HUES6 (cell line): ENCODE data around the gene DLX3.

ENCODE experiments used
- H3K27ac ChIP-seq: 2 replicates; pipeline ENCODE4 v1.7.0; 2013; ENCODE audit warnings: low read depth, mild to moderate bottlenecking, low read length, inconsistent platforms
- H3K27me3 ChIP-seq: 2 replicates; pipeline ENCODE4 v1.6.1; 2013; ENCODE audit warnings: low read length; ENCODE audit not compliant: control insufficient read depth, insufficient read depth
- H3K36me3 ChIP-seq: 2 replicates; pipeline ENCODE4 v1.6.1; 2013; ENCODE audit warnings: low read length; ENCODE audit not compliant: control insufficient read depth, insufficient read depth
- H3K4me1 ChIP-seq: 2 replicates; pipeline ENCODE4 v1.6.1; 2013; ENCODE audit warnings: low read length; ENCODE audit not compliant: control insufficient read depth, insufficient read depth
- H3K4me3 ChIP-seq: 2 replicates; pipeline ENCODE4 v1.5.1; 2013; ENCODE audit warnings: low read depth, low read length
- H3K9ac ChIP-seq: one replicate; pipeline ENCODE4 v1.6.1; 2013; ENCODE audit warnings: mild to moderate bottlenecking, low read length
- H3K9me3 ChIP-seq: 2 replicates; pipeline ENCODE4 v1.6.1; 2013; ENCODE audit warnings: low read depth, low read length; ENCODE audit not compliant: control insufficient read depth, insufficient read depth

DLX3 gene

DNA sequence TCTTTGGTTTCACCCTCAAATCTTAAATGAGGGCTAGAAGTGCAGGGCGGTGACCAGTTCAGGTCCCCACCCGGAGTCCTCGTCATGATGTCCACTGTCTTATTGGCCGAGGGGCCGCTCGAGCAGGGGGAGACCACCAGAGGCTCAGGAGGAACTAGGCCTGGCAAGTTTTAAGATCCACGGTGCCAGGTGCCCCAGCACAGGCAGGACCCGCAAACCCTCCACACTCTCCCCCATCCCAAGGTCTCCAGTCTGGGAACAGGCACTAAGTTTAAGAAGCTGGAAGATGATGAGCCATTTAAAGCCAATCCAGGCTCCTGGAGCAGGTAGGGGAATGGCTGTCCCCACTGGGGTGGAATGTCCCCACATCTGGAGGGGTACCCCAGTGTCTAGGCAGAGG, 4.1 kb downstream of the DLX3 start:
- no peaks in the 10 kb centered on the region for H3K9me3 ChIP-seq
- peaks cover 34% of the 10 kb centered on the region for H3K4me1 ChIP-seq
- no peak overlapping the region for H3K4me3 ChIP-seq
- no peak overlapping the region for H3K27ac ChIP-seq
- peaks cover 100% of the 10 kb centered on the region for H3K27me3 ChIP-seq
- no peaks in the 10 kb centered on the region for H3K36me3 ChIP-seq
- H3K9ac ChIP-seq = no peak overlapping the region

DNA sequence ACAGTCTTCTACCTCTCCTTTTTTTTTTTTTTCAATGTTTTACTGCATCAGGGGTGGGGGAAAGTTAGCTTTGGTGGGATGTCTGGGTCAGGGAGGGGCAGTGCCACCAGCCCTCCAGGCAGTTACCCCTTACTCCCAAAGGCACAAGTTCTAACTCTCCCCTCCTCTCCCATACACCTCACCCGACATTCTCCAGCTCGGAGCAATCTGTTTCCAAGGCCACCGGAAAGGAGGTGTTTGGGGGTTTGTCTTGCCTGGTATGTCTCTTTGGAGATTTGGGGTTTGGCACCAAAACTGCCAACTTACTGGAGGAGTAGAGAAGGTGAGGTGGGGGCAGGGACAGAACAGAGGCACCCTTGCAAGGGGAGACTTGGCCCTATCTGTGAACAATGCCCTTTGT, 4.7 kb downstream of the DLX3 start:
- Histone ChIP-seq H3K4me3 (no peak overlapping the region), H3K9ac (no peak overlapping the region), H3K9me3 (no peaks in the 10 kb centered on the region), H3K4me1 (peaks cover 32% of the 10 kb centered on the region), H3K27me3 (peaks cover 100% of the 10 kb centered on the region), H3K36me3 (no peaks in the 10 kb centered on the region), H3K27ac (no peak overlapping the region)

DNA sequence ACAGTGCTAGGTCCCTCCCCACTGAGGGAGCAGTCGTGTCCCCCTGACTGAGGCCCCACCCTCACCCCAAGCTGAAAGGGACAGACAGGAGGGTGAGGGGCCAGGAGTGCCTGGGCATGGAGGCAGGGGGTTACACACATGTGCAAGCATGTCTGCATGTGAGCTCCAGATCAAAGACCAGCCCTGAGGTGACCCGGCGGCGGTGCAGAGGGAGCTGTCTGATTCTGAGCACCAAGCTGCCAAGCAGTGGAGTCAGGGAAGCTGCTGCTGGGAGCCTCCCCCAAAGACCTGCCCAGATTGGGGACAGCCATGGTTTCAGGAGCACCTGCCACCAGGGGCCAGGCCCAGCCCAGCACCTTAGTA, 5.5 kb downstream of the DLX3 start:
- no peak overlapping the region for H3K27ac ChIP-seq
- H3K4me1 ChIP-seq = peaks cover 27% of the 10 kb centered on the region
- H3K4me3 ChIP-seq = no peak overlapping the region
- H3K9me3 ChIP-seq = no peaks in the 10 kb centered on the region
- no peaks in the 10 kb centered on the region for H3K36me3 ChIP-seq
- H3K27me3 ChIP-seq = peaks cover 97% of the 10 kb centered on the region
- H3K9ac ChIP-seq = no peak overlapping the region

DNA sequence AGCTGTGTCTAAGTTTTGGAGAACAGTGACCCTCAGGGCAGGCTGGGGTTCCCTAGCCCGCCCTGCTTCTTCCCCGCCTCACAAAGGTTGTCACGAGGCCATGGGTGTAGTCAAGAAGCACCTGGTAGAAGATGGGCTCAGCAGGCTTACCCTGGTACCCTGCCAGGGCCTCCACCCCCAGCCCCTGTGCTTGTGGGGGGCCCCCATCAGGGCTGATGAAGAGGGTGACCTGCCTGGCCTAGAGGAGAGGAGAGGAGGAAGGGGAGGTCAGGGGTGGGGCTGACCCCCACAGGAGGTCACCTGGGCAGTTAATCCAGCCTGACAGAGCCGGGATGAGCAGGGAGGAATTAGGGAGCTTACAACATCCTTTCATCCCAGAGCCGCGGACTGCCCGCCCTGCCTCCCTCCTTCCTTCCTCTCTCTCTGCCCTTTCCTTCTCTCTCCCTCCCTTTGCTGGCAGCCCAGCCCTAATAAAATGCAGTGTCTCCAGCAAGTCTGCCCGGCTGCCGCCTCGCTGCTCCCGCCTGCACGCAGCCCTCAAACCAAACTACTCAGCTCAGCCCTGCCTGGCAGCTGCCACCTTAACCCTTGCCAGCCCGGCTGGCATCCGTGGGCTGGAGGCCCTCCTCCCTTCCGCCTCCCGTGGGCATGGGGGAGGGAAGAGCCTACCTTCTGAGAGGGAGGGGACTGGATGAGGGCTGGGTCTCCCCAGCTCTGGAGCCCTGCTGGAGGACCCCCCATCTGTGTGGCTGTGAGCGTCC, 7.2 kb downstream of the DLX3 start:
- Histone ChIP-seq H3K4me1 (peaks cover 20% of the 10 kb centered on the region), H3K4me3 (no peak overlapping the region), H3K27ac (no peak overlapping the region), H3K9me3 (no peaks in the 10 kb centered on the region), H3K9ac (no peak overlapping the region), H3K27me3 (peaks cover 85% of the 10 kb centered on the region), H3K36me3 (no peaks in the 10 kb centered on the region)

DNA sequence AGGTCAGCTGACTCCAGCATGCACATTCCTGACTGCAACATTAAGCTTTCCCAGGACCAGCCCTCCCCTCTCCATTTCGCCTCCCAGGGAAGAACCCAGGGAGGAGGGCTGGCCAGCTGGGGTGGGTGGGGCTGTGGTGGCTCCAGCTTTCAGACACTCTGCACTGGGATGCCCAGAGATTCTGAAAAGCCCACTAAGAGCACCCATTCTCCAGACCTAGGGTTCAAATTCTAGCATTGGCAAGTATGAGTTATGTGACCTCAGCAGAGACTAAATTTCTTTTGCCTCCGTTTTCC, 7.8 kb downstream of the DLX3 start:
- H3K36me3 ChIP-seq = no peaks in the 10 kb centered on the region
- H3K9ac ChIP-seq = no peak overlapping the region
- H3K4me3 ChIP-seq = no peak overlapping the region
- H3K27me3 ChIP-seq = peaks cover 79% of the 10 kb centered on the region
- H3K9me3 ChIP-seq = no peaks in the 10 kb centered on the region
- H3K4me1 ChIP-seq = peaks cover 17% of the 10 kb centered on the region
- H3K27ac ChIP-seq = no peak overlapping the region

DNA sequence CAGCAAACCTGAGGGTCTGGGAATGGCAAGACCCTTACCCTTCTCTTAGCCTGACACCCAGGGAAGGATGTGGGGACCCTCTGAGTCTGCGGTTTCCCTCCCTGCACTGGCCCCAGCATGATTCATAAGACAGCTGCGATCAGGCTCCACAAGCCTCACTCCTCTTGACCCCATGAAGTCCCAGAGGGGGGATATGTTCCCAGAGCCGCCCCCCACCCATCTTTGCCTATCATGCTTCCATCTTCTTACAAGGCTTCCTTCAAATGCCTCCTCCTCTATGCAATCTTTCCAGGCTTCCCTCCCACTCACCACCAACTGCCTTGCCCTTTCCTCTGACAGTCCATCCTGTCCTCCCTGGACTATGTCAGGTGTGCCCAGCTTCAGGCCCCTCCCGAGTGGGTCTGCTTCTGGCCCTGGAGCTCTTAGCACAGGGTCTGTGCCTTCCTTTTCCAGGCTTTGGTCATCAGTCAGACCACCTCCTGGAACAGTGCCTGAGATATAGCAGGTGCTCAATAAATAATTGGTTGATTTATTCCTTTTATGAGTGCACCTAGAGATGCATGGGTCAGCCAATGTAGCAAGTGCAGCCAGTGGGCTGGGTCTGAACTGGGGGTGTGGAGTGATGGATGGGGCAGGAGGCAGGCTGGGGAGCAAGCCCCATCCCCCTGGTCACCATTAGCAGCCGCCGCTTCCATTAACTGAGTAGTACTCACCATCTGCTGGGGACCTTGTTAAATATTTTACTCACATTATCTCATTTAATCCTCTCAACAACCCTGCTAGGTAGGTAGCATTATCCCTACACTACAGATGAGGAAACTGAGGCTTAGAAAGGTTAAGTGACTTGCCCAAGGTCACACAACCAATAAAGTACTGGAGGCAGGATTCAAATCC, 8.4 kb downstream of the DLX3 start:
- H3K27ac ChIP-seq = no peak overlapping the region
- peaks cover 17% of the 10 kb centered on the region for H3K4me1 ChIP-seq
- no peaks in the 10 kb centered on the region for H3K36me3 ChIP-seq
- no peak overlapping the region for H3K4me3 ChIP-seq
- H3K9ac ChIP-seq = no peak overlapping the region
- peaks cover 73% of the 10 kb centered on the region for H3K27me3 ChIP-seq
- H3K9me3 ChIP-seq = no peaks in the 10 kb centered on the region

DNA sequence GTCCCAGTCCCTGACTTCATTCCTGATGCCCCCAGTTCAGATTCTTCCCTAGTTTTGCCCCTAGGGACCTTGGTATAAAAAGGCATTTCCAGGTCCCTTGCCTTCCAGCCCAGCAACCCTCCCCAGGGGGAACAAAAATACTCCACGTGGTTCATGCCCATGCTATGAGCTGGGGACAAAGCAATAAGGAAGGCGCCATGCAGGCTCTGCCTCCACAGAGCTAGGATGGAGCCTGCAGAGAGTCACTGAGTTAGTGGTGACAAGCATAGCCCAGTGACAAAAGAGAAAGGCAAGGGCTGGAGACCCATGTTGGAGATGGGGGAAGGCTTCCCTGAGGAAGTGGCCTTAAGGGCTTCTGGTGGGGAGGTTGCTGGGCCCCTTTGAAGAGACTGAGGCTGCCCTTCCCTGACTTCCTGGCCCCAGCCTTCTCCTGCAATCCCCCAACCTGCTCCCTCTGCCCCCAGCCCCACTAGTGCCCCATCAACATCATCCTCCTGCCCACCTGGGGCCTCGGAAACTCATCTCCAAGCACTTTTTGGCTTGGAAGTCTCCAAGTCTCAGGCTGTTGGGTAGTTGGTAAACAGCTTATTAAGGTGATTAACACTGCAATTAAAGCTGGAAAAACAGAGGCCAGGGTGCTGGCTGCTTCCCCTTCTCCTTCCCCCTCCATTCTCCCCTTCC, 9.6 kb downstream of the DLX3 start:
- no peak overlapping the region for H3K4me3 ChIP-seq
- H3K36me3 ChIP-seq = no peaks in the 10 kb centered on the region
- peaks cover 67% of the 10 kb centered on the region for H3K27me3 ChIP-seq
- no peak overlapping the region for H3K9ac ChIP-seq
- no peaks in the 10 kb centered on the region for H3K9me3 ChIP-seq
- no peak overlapping the region for H3K27ac ChIP-seq
- H3K4me1 ChIP-seq = peaks cover 23% of the 10 kb centered on the region

DNA sequence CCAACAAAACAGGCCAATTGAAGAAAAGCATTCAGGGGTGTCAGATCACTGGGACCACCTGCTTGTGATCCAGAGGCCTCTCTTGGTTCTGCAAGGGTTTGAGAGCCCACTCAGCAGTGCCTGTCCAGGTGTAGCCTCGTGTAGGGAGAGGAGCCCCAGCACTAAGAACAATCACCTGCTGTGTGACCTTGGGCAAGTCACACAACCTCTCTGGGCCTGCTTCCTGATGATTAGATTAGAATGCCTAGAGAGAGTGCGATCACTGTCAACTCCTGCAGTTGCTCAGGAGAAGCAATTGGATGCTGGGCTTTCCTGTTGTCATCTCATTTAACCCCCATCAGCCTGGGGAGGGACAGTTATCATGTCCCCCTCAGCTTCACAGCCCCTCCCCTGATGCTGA, 10.2 kb downstream of the DLX3 start:
- H3K27me3 ChIP-seq = peaks cover 67% of the 10 kb centered on the region
- H3K27ac ChIP-seq = no peak overlapping the region
- H3K9me3 ChIP-seq = no peaks in the 10 kb centered on the region
- H3K4me3 ChIP-seq = no peak overlapping the region
- H3K36me3 ChIP-seq = no peaks in the 10 kb centered on the region
- H3K4me1 ChIP-seq = peaks cover 23% of the 10 kb centered on the region
- no peak overlapping the region for H3K9ac ChIP-seq

DNA sequence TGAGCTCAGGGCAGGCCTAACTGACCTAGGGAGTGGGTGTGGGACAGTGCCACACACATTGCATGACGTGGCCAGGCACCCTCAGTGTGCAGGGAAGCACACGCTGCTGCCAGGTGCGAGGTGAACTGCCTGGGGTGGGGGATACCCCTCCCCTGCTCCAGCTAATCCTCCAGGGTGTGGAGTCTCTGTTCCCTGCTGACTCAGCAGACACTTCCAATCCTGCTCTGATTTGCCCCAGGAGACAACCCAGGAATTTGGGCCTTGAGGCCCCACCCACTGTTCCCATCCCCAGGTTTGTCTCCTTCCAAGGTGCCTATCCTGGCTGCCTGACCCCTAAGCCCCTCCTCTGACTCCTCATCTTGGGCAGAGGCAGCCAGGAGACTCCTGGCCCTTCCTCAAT, 10.7 kb downstream of the DLX3 start:
- Histone ChIP-seq H3K9me3 (no peaks in the 10 kb centered on the region), H3K4me3 (no peak overlapping the region), H3K36me3 (no peaks in the 10 kb centered on the region), H3K27ac (no peak overlapping the region), H3K9ac (no peak overlapping the region), H3K4me1 (peaks cover 23% of the 10 kb centered on the region), H3K27me3 (peaks cover 67% of the 10 kb centered on the region)

DNA sequence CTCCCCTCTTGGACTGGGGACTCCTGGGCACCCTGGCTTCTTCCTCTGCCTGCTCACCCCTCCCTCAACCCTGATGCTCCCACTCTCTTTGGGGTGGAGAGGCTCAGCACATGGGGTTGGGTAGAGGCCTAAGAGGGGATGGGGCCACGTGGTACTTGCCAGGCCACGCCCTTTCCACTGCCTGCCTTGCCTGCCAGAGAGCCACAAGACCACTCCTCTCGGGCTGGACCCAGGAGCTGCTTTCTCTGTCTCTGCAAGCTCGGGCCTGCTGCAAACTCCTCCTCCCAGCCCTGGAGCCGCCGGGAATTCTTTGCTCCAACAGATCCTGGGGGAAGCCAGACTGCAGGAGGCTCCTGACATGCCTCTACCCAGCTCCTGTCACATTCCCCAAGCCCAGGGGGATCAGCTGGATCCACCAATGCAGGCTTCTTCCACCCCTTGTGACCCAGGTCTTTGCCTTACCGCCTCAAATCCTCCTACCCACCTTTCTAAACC, 14.3 kb downstream of the DLX3 start:
- no peak overlapping the region for H3K27ac ChIP-seq
- no peaks in the 10 kb centered on the region for H3K9me3 ChIP-seq
- no peak overlapping the region for H3K9ac ChIP-seq
- H3K36me3 ChIP-seq = no peaks in the 10 kb centered on the region
- no peak overlapping the region for H3K4me3 ChIP-seq
- peaks cover 40% of the 10 kb centered on the region for H3K4me1 ChIP-seq
- H3K27me3 ChIP-seq = peaks cover 61% of the 10 kb centered on the region
